Activated naive CD4-positive, alpha-beta T cell treated with anti-CD3 and anti-CD28 coated beads, Interleukin-2, amount 50 U/mL, for 72 hours (primary cell): ENCODE results near the gene BUD31. TPM values are rescaled to one million over a fixed set of nuclear protein-coding genes. Genes with fewer than 3 reads are reported as not detected.

Source experiments
- ATAC-seq, 2 donors: fragments of 150-1000 bp; cut with Tn5 transposase; 2 replicates each; pipeline ENCODE4 v1.10.0; 2021; ENCODE audit warnings: mild to moderate bottlenecking in 2 of 2, moderate library complexity in 2 of 2
- DNase-seq, 2 donors: peaks; one replicate each; pipeline ENCODE4 v3.0.0; 2021 to 2022; ENCODE audit warnings: low spot score in 2 of 2
- H3K27ac Mint-ChIP-seq, 2 donors: one replicate each; pipeline ENCODE4 v1.8.0; 2022; ENCODE audit warnings: mild to moderate bottlenecking in 2 of 2, mixed read lengths in 2 of 2
- H3K36me3 Mint-ChIP-seq, 2 donors: one replicate each; pipeline ENCODE4 v1.8.0; 2022; ENCODE audit warnings: mixed read lengths in 2 of 2
- H3K9me3 Mint-ChIP-seq, 2 donors: one replicate each; pipeline ENCODE4 v1.8.0; 2022; ENCODE audit warnings: mixed read lengths in 2 of 2
- total RNA-seq, 2 donors: library from RNA; stranded (reverse); gene quantifications; one replicate each; pipeline ENCODE4 v1.2.3, GENCODE V29; 2022

The BUD31 gene
- total RNA-seq, 2 donors from 2014 or later: 131 to 135 TPM

GRCh38 chr7:99392046-99392445 is 16.7 kb upstream of the BUD31 start:
- DNase-seq: no peak
- peaks cover 7 to 21% of the 10 kb centered on the region in 2 donors for H3K36me3 Mint-ChIP-seq
- no peak for ATAC-seq
- no peaks in the 10 kb centered on the region for H3K9me3 Mint-ChIP-seq
- peak overlapping the region; percentile 47 to 75 for H3K27ac Mint-ChIP-seq

- ATAC-seq: peak; percentile 77 to 89
- Mint-ChIP-seq H3K9me3 (no peaks in the 10 kb centered on the region), H3K27ac (peak overlapping the region; percentile 75 to 85), H3K36me3 (peaks cover 7 to 23% of the 10 kb centered on the region in 2 donors)
- DNase-seq: peak in 1 of 2 donors; percentile 75
Measured at GRCh38 chr7:99392659-99393354, 16.0 kb upstream of the BUD31 start.

GRCh38 chr7:99393355-99394187 is 15.2 kb upstream of the BUD31 start:
- ATAC-seq (peak in 1 of 2 donors; percentile 17), DNase-seq (no peak)
- peak overlapping the region; percentile 75 to 90 for H3K27ac Mint-ChIP-seq
- H3K9me3 Mint-ChIP-seq: no peaks in the 10 kb centered on the region
- H3K36me3 Mint-ChIP-seq: peaks cover 0 to 26% of the 10 kb centered on the region in 2 donors

- Mint-ChIP-seq H3K36me3 (peaks cover 0 to 26% of the 10 kb centered on the region in 2 donors), H3K27ac (peak overlapping the region; percentile 75 to 90), H3K9me3 (no peaks in the 10 kb centered on the region)
- no peak for ATAC-seq
- DNase-seq: no peak
Measured at GRCh38 chr7:99394188-99394502, 14.6 kb upstream of the BUD31 start.

- ATAC-seq: no peak
Measured at GRCh38 chr7:99395616-99396327, 13.0 kb upstream of the BUD31 start.

GRCh38 chr7:99396418-99397296 is 12.1 kb upstream of the BUD31 start:
- no peaks in the 10 kb centered on the region for H3K9me3 Mint-ChIP-seq
- H3K36me3 Mint-ChIP-seq: peaks cover 7 to 24% of the 10 kb centered on the region in 2 donors
- DNase-seq: no peak
- no peak for ATAC-seq
- H3K27ac Mint-ChIP-seq: peak overlapping the region; percentile 79 to 83

More at GRCh38 chr7:99395616-99396327, 13.0 kb upstream of the BUD31 start:
- Mint-ChIP-seq H3K27ac (peak overlapping the region; percentile 68 to 81), H3K9me3 (no peaks in the 10 kb centered on the region), H3K36me3 (peaks cover 3 to 25% of the 10 kb centered on the region in 2 donors)
- DNase-seq: no peak

GRCh38 chr7:99397297-99397983 is 11.3 kb upstream of the BUD31 start:
- DNase-seq (no peak), ATAC-seq (no peak)
- H3K36me3 Mint-ChIP-seq: peaks cover 7 to 22% of the 10 kb centered on the region in 2 donors
- H3K9me3 Mint-ChIP-seq: no peaks in the 10 kb centered on the region
- peak overlapping the region; percentile 79 to 83 for H3K27ac Mint-ChIP-seq

DNA sequence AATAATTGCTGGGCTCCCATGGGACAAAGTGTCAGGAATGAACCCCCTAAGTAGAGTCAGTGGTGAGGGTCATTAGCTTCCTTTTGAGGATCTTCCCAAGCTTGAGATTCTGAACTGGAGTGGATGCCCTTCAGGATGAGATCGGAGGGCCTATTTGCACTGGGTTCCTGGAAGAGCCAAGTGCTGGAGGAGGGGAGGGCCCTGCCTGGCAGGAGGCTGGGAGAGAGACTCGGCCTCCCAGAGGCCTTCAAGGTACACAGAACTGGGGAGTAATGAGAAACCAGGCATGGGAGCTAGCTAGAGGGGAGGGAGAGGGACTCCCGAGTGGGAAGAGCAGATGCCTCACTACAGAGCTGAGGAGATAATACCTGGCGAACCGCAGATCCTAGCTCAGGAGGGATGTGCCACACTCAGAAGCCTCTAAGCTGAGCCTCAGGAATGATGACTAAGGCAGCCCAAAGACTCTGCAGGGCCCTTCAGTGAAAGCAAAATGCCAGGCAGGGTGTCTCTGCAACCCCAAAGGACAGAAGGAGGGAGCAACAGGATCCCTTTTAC is 9.8 kb upstream of the BUD31 start:
- H3K36me3 Mint-ChIP-seq: peaks cover 17 to 31% of the 10 kb centered on the region in 2 donors
- DNase-seq: no peak
- peak overlapping the region; percentile 83 to 92 for H3K27ac Mint-ChIP-seq
- H3K9me3 Mint-ChIP-seq: no peaks in the 10 kb centered on the region
- no peak for ATAC-seq

GRCh38 chr7:99399597-99399996 is 9.2 kb upstream of the BUD31 start:
- DNase-seq (no peak), ATAC-seq (no peak)
- H3K27ac Mint-ChIP-seq: peak overlapping the region in 1 of 2 donors; percentile 92
- H3K36me3 Mint-ChIP-seq: peaks cover 17 to 32% of the 10 kb centered on the region in 2 donors
- H3K9me3 Mint-ChIP-seq: no peaks in the 10 kb centered on the region

- H3K27ac Mint-ChIP-seq: peak overlapping the region; percentile 0 to 4
- DNase-seq (no peak), ATAC-seq (no peak)
- no peaks in the 10 kb centered on the region for H3K9me3 Mint-ChIP-seq
- peaks cover 27 to 40% of the 10 kb centered on the region in 2 donors for H3K36me3 Mint-ChIP-seq
Measured at GRCh38 chr7:99402854-99403253, 5.9 kb upstream of the BUD31 start.

DNA sequence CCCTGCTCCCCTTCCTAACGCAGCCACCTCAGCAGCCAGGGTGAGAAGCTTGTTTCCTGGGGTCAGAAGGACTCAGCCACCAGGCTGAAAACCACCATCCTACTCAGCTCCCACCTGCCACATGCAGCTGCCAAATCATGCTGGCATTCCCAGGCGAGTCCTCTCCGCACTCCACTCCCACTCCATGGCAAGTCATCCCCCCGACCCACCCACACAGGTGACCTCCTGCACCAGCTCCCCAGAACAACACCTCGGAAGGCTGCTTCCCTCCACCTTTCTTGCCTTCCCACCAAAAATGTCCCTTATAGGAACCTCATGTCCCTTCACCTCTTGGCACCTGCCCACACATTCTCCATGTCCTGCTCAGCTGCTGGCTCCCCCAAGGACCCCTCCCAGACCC is 5.0 kb upstream of the BUD31 start:
- Mint-ChIP-seq H3K9me3 (no peaks in the 10 kb centered on the region), H3K27ac (peak overlapping the region; percentile 4 to 39), H3K36me3 (peaks cover 31 to 42% of the 10 kb centered on the region in 2 donors)
- no peak for ATAC-seq
- no peak for DNase-seq

- H3K9me3 Mint-ChIP-seq: no peaks in the 10 kb centered on the region
- DNase-seq: no peak
- no peak for ATAC-seq
- H3K27ac Mint-ChIP-seq: peak overlapping the region; percentile 4 to 39
- peaks cover 37 to 48% of the 10 kb centered on the region in 2 donors for H3K36me3 Mint-ChIP-seq
Measured at GRCh38 chr7:99404235-99404976, 4.4 kb upstream of the BUD31 start.

DNA sequence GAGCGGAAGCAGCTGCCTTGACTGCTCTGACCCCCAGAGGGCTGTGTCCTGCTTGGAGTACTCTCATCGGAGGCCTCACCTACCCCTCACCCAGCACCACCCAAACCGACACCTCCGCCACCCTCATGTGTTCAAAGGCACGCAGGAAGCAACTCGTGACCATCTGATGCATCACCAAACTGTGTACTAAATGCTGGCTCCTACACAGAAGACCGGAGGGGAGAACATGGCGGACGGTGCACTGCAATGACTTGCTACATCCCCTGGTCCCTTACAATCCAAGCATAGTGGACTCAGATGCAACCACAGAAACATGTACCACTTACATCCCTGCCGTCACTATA is 3.8 kb upstream of the BUD31 start:
- Mint-ChIP-seq H3K36me3 (peaks cover 39 to 54% of the 10 kb centered on the region in 2 donors), H3K9me3 (no peaks in the 10 kb centered on the region), H3K27ac (no peak overlapping the region)
- ATAC-seq (no peak), DNase-seq (no peak)

DNA sequence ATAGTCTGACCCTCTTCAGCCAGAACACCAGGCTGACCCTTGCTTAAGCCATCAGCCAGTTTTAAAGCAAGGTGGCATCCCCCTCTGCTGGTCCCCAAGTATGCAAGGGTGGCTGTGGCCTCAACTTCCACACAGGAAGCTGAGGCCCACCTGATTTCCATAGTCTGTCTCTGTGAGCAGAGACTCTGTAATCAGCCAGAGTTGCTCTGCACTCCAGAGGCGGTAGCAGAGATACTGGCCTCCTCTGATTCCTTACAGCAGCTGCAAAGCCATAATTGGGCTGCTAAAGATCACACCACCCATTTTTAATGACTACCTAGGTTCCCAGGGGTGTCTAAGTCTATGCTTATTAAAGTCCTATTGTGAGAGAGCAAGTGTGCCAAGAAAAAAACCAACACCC is 2.2 kb upstream of the BUD31 start:
- DNase-seq (no peak), ATAC-seq (no peak)
- H3K9me3 Mint-ChIP-seq: no peaks in the 10 kb centered on the region
- peak overlapping the region; percentile 94 to 98 for H3K27ac Mint-ChIP-seq
- peaks cover 40 to 54% of the 10 kb centered on the region in 2 donors for H3K36me3 Mint-ChIP-seq

- Mint-ChIP-seq H3K9me3 (no peaks in the 10 kb centered on the region), H3K27ac (peak overlapping the region; percentile 94 to 98), H3K36me3 (peaks cover 39 to 54% of the 10 kb centered on the region in 2 donors)
- peak in 1 of 2 donors; percentile 40 for DNase-seq
- ATAC-seq: peak in 1 of 2 donors; percentile 40
Measured at GRCh38 chr7:99407872-99408378, 844 bp upstream of the BUD31 start.
